GM21529 (cell line): ENCODE results near the gene TBCD.
"Not testable (repeated sequence)": the region's sequence is repeated elsewhere in the genome, so short reads cannot be mapped to it uniquely, and the experiment has no call there.

ENCODE experiments used
- ATAC-seq: cut with Tn5 transposase; IDR thresholded peaks from one replicate; pipeline ENCODE4 v1.9.1; 2021; ENCODE audit not compliant: unreplicated experiment

The TBCD gene

DNA sequence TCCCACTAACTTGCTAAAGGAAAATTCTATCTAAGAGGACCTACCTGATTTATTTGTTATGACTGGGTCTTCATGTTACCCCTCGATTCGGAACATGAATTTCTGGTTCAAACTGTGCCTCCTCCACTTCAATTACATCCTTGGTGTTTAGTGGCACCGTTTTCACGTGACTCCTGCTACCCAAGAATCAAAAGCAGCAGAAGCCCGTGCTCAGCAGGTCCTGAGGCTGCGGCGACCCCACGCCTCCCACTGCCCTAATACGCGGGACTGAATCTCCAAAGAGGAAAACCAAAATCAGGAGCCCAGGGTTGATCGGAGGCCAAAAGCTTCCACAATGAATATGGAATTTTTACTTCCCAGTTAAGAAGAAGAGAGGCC lies 233.6 kb downstream of the TBCD start:
- no peak for ATAC-seq

DNA sequence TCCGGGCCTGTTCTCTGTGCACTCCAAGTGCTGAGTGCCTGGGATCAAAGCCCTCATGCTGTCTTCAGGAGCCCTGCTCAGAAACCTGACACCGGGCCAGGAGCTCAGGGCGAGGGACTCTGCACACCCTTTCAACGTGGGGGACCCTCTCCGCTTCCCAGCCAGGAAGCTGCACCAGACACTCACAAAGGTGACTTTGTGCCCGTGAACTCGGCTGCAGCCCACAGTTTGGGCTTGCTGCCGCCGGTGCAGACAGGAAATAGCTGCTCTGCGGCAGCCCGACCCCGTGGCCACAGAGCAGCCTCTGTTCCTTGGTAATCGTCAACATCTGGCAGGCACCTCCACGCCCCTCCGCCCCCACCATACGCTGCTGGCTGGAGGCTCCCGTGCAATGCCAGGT lies 234.1 kb downstream of the TBCD start:
- ATAC-seq, result no peak

DNA sequence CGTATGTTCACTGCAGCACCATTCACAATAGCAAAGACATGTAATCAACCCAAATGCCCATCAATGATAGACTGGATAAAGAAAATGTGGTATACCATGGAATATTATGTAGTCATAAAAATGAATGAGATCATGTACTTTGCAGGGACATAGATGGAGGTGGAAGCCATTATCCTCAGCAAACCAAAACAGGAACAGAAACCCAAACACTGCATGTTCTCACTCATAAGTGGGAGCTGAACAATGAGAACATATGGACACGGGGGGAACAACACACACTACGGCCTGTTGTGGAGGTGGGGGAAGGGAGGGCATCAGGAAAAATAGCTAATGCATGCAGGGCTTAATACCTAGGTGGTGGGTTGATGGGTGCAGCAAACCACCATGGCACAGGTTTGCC lies 237.2 kb downstream of the TBCD start:
- ATAC-seq, result not testable (repeated sequence)

DNA sequence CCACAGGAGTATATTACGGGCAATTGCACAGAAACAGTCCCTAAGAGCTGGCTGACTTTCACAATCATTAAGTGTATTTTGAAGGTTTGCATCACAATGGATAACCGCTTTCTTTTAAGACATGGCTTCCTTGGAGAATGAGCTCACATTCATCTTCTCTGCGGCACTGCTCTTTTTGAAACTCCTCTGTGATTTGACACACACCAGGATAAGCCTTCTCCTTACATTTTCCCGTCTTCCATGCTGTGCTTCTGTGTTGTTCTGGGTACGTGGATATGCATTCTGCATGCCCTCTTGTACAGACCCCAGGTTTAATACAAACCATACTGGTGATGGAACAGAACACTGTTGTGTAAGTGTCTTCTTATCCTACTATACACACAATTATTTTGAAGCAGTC lies 238.0 kb downstream of the TBCD start:
- ATAC-seq, result no peak

DNA sequence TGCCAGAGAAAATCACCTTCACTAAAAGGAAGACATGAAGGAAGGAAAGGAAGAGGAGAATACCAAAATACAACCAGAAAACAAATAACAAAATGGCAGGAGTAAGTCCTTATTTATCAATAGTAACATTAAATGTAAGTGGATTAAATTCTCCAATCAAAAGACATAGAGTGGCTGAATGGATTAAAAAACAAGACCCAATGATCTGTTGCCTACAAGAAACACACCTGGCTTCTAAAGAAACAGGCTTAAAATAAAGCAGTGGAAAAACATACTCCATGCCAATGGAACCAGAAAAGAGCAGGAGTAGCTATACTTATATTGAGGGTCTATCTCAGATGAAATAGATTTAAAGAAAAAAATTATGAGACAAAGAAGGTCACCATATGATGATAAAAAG lies 241.1 kb downstream of the TBCD start:
- no peak for ATAC-seq
